ENCODE measurements around the gene STIP1. TPM values are rescaled to one million over a fixed set of nuclear protein-coding genes. Genes with fewer than 3 reads are reported as not detected.
A peak's percentile ranks its signal among the peaks of the same experiment; 100 is the strongest.

The STIP1 gene
- total and polyA plus RNA-seq, 9 of the 15 experiments (the other 6 are each of a cell fraction or from before 2014, with no cell fraction given), result 58.1 to 465 (median 346) TPM

DNA sequence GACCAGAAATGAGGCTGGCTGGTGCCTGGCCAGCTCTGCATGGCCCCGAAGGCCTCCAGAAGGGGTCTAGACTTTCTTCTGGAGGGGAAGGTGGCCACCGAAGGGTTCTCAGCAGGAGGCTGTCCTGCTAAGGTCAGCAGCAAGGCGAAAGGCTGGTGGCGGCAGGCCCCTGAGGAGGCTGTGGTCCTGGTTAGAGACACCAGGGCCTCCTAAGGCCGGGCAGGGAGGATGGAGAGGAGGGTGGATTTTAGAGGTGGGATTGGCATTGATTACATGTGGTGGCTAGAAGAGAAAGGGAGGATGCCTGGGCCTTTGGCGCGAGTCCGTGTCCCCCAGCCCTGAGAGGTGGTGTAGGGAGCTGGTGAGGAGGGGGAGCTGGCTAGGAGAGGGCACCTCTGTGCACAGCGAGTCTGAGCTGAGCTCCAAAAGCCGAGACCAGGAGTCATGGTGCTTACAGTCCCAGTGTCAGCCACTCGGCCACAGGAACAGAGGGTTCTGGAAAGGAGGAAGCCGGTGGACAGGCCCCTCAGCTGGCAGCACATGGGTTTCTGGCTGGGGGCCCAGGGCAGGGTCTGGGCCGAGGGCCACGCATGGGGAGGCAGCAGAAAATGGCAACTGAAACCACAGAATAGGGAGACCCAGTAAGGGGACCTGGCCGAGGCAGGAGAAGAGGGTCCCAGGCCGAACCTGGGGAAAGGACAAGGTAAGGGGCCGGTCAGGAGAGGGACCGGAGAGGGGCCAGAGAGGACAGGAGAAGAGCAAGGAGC, 23.0 kb downstream of the STIP1 start:
- H3K27ac ChIP-seq (ENCODE audit: extremely low read depth, low read depth, low read length), result peak overlapping the region; percentile 100
- H3K9me1 ChIP-seq (ENCODE audit: control insufficient read depth, insufficient read depth, low read length), result peaks cover 8% of the 10 kb centered on the region
- TF ChIP-seq NFRKB (IDR thresholded peaks at IDR 0.05; ENCODE audit: low read depth), result no peak
- no peak for TF ChIP-seq ZNF586 (CRISPR knock-in tag; conservative IDR thresholded peaks at IDR 0.05)
- no peak for TF ChIP-seq SIN3A (IDR thresholded peaks at IDR 0.05; ENCODE audit: borderline replicate concordance in 2 of 2, control insufficient read depth in 1 of 2, low read depth in 2 of 2, low read length in 2 of 2)
- TF ChIP-seq KLF16 (IDR thresholded peaks at IDR 0.05), result no peak
- TF ChIP-seq, protein P1, sequence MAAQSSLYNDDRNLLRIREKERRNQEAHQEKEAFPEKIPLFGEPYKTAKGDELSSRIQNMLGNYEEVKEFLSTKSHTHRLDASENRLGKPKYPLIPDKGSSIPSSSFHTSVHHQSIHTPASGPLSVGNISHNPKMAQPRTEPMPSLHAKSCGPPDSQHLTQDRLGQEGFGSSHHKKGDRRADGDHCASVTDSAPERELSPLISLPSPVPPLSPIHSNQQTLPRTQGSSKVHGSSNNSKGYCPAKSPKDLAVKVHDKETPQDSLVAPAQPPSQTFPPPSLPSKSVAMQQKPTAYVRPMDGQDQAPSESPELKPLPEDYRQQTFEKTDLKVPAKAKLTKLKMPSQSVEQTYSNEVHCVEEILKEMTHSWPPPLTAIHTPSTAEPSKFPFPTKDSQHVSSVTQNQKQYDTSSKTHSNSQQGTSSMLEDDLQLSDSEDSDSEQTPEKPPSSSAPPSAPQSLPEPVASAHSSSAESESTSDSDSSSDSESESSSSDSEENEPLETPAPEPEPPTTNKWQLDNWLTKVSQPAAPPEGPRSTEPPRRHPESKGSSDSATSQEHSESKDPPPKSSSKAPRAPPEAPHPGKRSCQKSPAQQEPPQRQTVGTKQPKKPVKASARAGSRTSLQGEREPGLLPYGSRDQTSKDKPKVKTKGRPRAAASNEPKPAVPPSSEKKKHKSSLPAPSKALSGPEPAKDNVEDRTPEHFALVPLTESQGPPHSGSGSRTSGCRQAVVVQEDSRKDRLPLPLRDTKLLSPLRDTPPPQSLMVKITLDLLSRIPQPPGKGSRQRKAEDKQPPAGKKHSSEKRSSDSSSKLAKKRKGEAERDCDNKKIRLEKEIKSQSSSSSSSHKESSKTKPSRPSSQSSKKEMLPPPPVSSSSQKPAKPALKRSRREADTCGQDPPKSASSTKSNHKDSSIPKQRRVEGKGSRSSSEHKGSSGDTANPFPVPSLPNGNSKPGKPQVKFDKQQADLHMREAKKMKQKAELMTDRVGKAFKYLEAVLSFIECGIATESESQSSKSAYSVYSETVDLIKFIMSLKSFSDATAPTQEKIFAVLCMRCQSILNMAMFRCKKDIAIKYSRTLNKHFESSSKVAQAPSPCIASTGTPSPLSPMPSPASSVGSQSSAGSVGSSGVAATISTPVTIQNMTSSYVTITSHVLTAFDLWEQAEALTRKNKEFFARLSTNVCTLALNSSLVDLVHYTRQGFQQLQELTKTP (IDR thresholded peaks at IDR 0.05; ENCODE audit: low read depth in 1 of 2, partially characterized antibody in 2 of 2), result no peak
- TF ChIP-seq POLR2A (conservative IDR thresholded peaks at IDR 0.05), result peak; percentile 16; the same call in 1 of the 2 replicates
- no peak for TF ChIP-seq MXI1 (IDR thresholded peaks at IDR 0.05; ENCODE audit: low read depth, low read length)
- TF ChIP-seq, protein P2, sequence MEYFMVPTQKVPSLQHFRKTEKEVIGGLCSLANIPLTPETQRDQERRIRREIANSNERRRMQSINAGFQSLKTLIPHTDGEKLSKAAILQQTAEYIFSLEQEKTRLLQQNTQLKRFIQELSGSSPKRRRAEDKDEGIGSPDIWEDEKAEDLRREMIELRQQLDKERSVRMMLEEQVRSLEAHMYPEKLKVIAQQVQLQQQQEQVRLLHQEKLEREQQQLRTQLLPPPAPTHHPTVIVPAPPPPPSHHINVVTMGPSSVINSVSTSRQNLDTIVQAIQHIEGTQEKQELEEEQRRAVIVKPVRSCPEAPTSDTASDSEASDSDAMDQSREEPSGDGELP (CRISPR knock-in tag; IDR thresholded peaks at IDR 0.05; ENCODE audit: borderline replicate concordance), result 0 out of 2 replicates have a peak, but pooled peaks have one; percentile 10
- no peak for TF ChIP-seq ZC3H11A (IDR thresholded peaks at IDR 0.05; ENCODE audit: low read depth, low read length)
- peaks cover 30 to 61% of the 10 kb centered on the region in 2 experiments for H3K4me1 ChIP-seq (replicated peaks in 1 of 2; ENCODE audit: control insufficient read depth in 2 of 2, insufficient read depth in 2 of 2, low read length in 2 of 2)
- H3K4me2 ChIP-seq (ENCODE audit: insufficient read depth, low read length), result peak overlapping the region; percentile 97
- no peak for DNase-seq (ENCODE audit: extremely low read depth in 1 of 4, low spot score in 3 of 4)
- 88% methylated on average over 13 of the region's 18 CpGs for WGBS (ENCODE audit: insufficient coverage, low coverage, missing lambda C conversion rate)
- peaks cover 86% of the 10 kb centered on the region; the same call in 2 of the 3 replicates for H3K36me3 ChIP-seq (ENCODE audit: control insufficient read depth, insufficient read depth, low read length)
- no peak overlapping the region for H2AFZ ChIP-seq (ENCODE audit: low read depth, low read length)
- no TSS peak for BruUV-seq (replicated peaks)
- CTCF ChIA-PET (ENCODE audit: low intra/inter-chr PET ratio), result no interaction called here
- ATAC-seq, result no peak
- H3K9me3 ChIP-seq (replicated peaks; ENCODE audit: control insufficient read depth, insufficient read depth, low read depth, low read length), result no peaks in the 10 kb centered on the region
- H3K27me3 ChIP-seq (ENCODE audit: control insufficient read depth in 2 of 2, insufficient read depth in 2 of 2, low read length in 2 of 2), result no peaks in the 10 kb centered on the region
- H4K20me1 ChIP-seq (replicated peaks; ENCODE audit: control insufficient read depth, insufficient read depth, low read length), result no peaks in the 10 kb centered on the region; the same call in 1 of the 2 replicates
- in situ Hi-C loops (cut with MboI), result no loop called here
- POLR2A ChIA-PET, result interaction anchor here (0.6 to 7.8 kb wide), 4 partner anchors 9 to 642 kb away, joined by 3 to 77 read pairs (median 43); partner anchors contain the start of genes NUDT22, STIP1 and TRPT1
- FAIRE-seq, result no peak
- peak overlapping the region; percentile 99 to 100 for H3K9ac ChIP-seq (ENCODE audit: insufficient read depth in 1 of 2, low read depth in 2 of 2, low read length in 2 of 2)
- peak overlapping the region; percentile 77 for H3K4me3 ChIP-seq
- H3K79me2 ChIP-seq (ENCODE audit: control insufficient read depth, insufficient read depth, low read length), result peaks cover 47% of the 10 kb centered on the region
- intact Hi-C loops (cut with micrococcal nuclease), result loop anchor here (5.0 kb wide), 1 partner anchor 148 kb away; the partner anchor contains the start of gene RPS6KA4
